HG03039 (cell line): ENCODE results near the gene CREB3L1.
"Not testable (repeated sequence)": the region's sequence is repeated elsewhere in the genome, so short reads cannot be mapped to it uniquely, and the experiment has no call there.

ENCODE experiments used
- ATAC-seq: cut with Tn5 transposase; IDR thresholded peaks from one replicate; pipeline ENCODE4 v1.9.1; 2021; ENCODE audit warnings: mild to moderate bottlenecking, moderate library complexity; ENCODE audit not compliant: unreplicated experiment

CREB3L1 gene

DNA sequence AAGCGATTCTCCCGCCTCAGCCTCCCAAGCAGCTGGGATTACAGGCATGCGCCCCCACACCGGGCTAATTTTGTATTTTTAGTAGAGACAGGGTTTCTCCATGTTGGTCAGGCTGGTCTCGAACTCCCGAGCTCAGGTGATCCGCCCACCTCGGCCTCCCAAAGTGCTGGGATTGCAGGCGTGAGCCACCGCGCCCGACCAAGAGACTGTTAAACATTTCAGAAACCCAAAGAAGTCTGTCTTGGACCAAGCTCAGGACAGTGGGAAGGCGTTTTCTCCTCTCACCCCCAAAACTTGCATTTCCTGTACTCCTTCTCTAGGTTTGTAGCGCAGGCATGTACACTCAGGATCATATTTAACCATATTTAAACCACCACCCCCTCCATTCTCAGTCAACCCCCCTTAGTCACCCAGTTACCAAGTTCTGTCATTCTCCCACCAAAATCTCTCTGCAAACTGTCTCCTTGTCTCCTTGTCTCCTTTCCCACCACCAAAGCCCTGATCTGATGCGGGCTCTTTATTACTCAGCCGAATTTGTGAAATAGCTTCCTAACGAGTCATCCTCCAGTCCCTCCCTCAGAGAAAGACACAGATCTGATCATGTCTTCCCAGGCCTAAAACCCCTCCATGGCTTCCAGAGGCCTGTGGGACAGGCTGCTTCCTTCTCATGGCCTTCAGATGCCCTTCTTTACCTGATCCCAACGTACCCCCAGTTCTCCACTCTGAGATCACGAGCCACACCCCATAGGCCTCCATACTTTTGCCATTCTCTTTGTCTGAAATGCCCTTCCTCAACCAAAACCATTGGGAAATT is 29.0 kb upstream of the CREB3L1 start:
- ATAC-seq = no peak

DNA sequence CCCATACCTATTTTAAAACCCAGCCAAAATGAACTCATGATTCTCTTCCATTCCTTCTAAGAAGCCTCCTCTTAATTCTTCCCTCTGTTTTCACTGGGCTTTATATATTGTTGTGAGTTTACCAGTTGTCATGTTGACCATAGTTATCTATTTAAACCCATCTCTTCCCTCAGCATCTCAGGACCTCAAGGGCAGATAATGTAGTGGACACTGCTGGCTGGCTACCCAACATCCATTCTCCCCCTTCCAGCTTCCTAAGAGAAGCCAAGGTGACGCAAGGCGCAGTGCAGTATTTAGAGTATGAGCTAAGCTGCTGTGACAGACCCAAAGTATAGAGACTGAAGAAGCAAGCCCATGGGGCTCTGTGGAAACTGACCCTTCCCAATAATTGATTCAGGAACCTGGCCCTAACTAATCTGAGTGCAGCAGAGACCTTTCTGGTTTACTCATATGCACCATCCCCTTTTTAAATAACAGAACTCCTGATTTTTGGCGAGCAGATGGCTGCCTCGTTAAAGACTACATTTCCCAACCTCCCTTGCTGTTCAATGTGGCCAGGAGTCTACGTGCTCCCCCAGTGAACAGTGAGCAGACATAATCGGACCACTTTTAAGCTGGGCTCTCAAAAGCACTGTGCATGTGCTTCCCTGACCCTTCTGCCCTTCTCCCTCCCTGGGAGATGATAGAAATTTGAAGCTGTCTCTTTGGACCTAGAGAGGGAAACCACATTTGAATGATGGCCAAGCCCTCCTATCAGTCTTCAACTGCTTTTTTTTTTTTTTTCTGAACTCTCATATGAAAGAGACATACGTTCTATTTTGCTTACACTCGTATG is 28.1 kb upstream of the CREB3L1 start:
- ATAC-seq = no peak

DNA sequence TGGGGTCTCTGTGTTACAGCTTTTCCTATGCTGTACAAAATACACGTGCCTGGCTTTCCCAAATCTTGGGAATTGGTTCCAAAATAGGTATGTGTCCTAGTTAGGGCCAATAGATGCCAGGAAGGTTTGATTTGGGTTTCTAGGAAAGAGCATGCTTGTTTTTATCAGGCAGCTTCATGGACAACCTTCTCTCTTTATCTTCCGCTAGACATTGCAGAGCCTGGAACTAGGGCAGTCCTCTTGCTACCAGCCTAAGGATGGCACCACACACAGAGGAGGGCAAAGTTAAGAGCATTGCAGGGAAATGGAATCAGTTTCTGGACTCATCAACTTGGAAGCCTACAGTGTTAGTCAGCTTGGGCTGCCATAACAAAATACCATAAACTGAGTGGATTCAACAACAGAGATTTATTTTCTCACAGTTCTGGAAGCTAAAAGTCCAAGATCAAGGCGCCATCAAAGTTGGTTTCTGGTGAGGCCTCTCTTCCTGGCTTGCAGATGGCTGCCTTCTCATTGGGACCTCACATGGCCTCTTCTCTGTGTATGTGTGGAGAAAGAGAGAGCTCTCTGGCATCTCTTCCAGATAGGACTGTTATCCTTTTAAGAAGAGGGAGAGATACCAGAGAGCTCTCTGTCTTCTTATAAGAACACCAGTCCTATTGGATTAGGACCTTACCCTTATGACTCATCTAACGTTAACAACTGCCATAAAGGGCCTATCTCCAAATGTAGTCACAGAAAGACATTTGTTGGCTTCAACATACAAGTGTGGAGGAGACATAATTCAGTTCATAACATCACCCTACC is 27.3 kb upstream of the CREB3L1 start:
- ATAC-seq = no peak

DNA sequence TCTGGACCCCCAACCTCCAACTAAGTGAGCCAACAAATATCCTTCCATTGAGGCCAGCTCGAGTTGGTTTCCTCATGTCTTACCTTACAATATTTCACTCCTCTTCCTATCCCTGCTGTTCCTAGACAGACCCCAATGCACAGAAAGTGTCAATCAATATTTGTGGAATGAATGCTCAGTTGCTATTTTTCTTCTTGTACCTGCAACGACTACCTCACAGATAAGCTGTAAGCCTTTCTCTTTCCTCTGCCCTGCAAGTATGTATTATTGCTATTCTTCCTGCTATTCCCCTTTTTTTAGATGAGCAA is 26.8 kb upstream of the CREB3L1 start:
- no peak for ATAC-seq

- no peak for ATAC-seq
Observed at GRCh38 chr11:46251954-46252353, 25.5 kb upstream of the CREB3L1 start.

DNA sequence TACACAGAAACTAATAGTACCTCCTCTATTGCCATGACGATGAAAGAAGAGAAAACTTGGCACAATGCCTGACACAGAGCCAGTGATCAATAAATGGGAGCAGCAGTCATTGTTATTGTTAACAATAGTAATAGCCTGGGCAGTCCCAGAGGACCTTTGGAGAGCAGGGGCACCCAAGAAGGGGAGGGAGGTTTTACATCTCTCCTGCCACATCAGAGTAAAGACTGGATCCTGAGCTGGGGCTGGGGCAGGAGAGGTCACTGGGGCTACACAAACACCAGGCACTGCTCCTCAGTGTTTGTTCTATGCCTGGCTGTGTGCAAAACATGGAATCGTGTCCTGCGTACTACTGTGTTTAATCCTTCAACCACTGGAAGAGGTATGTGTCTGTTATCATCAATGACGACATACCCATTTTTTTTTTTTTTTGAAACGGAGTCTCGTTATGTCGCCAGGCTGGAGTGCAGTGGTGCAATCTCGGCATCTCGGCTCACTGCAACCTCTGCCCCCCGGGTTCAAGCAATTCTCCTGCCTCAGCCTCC is 25.0 kb upstream of the CREB3L1 start:
- no peak for ATAC-seq

DNA sequence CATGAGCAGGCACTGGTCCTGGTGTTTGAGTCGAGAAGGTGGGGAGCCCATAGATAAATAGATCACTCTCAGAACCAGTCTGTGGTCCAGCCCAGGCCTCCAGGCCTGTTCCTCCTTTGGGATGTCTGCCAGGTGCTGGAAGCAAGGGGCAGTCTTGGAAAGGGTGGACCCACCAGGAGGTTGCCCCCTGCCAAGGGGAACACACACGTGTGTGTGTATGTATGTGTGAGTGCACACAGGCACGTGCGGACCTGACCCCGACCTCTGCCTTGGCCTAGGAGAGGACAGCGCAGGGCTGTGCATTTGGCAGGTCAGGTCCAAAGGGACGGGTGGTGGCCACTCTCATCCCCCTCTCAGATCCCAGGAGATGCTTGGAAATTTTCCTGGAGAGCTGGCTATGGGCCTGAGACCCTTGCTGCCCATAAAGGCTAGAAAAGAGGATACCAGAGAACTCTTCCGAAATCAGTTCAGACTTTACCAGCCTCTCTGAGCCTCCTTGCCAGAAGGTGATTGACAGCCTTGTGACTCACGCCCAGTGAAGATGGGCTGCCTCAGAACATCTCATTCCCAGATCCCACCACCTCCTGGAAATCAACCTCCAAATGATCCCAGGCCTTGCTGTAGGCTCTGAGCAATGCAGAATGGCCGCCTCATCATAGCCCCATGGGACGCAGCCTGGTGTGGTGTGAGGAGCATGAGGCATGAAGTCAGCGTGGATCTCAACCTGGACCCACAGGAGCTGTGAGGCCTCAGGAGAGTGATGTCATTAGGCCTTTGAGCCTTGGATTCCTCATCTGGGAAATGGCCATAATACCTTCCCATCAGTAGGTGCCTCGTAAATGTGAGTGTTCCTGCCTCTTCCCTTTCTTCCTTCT is 24.0 kb upstream of the CREB3L1 start:
- ATAC-seq = no peak

DNA sequence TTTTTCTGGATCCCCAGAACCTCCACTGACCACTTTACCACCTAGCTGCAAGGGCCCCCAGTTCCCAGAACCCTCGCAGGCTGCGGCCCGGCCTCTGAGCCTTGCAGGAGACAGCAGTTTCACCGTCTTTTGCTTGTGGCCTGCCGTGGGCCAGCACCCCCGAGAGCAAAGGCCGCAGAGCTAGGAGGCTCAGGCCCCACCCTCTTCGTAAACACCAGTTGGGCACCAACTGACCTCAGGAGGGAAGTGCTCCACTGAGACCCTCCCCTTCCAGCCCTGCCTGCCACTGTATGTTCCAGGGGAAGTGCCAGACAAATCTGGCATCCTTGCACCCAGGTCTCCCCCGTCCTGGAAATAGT is 23.4 kb upstream of the CREB3L1 start:
- ATAC-seq = no peak

- ATAC-seq = no peak
Observed at GRCh38 chr11:46256540-46257001, 20.9 kb upstream of the CREB3L1 start.

DNA sequence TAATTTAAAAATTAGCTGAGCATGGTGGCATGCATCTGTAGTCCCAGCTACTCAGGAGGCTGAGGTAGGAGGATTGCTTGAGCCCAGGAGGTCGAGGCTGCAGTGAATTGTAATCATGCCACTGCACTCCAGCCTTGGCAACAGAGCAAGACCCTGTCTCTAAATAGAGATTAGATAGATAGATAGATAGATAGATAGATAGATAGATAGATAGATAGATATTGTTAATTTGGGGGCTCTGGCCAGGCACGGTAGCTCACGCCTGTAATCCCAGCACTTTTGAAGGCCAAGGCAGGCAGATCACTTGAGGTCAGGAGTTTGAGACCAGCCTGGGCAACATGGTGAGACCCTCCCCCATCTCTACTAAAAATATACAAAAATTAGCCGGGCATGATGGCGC is 18.1 kb upstream of the CREB3L1 start:
- not testable (repeated sequence) for ATAC-seq

DNA sequence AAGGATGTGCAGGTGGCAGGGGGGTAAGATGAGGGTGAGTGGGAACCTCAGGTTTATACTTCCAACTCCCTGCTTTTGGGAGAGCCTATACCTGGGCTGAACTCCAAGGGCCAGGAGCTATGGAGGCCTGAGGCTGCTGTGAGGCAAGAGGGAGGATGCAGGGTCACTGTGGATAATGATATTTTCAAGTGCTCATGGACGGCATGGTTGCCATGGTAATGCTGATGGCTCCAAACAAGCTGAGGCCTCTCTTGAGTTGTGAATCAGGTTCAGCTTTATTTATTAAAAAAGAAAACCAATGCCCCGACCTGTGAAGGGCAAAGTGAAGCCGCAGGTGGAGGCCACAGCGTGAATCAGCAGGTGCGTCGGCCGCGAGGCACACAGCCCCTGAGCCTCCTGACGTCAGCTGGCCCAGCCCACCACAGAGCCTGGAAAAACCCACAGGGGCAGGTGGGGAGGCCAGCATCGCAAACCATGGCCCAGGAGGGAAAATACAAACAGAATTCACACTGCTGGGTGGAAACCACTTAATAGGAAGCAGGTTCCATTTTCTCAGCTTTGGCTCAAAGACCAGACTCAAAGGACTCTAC is 17.4 kb upstream of the CREB3L1 start:
- no peak for ATAC-seq

DNA sequence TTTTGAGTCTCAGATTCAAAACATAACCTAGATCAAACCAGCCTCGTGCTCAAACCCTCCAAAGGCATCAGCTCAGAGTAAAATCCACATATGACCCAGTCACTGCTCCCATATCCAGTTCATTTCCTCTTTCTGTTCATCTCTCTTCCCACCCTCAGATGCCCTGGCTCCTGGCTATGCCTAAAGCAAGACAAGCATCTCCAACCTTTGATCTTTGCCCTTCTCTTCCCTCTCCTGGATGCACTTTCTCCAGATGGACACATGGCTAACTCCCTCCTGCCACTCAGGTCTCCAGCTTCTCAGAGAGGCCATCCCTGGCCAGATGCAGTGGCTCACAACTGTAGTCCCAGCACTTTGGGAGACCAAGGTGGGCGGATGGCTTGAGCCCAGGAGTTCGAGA is 14.3 kb upstream of the CREB3L1 start:
- ATAC-seq = no peak

DNA sequence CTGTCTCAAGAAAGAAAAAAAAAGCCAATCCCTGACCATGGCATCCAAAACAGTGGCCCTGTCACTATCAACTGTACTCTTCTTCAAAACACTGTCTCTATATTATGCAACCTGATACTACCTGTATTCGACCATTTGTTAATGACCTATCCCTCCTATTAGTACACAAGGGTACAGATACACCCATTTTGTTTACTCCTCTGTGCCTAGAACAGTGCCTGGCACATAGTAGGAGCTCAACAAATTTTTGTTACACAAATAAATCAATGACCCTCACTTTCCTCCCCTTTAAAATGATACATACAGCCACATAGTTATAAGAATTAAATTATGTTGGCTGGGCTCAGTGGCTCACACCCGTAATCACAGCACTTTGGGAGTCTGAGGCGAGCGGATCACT is 13.4 kb upstream of the CREB3L1 start:
- no peak for ATAC-seq

- ATAC-seq = no peak
Observed at GRCh38 chr11:46264976-46265375, 12.5 kb upstream of the CREB3L1 start.

DNA sequence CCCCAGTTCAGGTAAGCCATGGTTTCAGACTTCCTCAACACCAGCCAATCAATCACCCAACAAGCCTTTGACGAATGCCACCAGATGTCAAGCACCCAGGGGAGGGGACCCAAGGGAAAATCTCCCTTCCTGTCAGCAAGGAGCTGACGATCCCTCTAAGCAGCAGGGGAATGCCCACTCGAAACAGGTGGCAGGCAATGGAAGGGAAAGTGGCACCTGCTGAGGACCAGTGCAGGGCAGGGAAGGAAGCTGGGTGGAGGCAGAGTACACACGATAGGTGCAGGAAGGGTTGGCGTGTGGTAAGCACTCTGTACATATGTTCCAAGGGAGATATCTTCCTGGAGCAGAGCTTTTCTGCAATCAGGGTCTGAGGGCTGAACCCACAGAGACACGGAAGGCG is 11.7 kb upstream of the CREB3L1 start:
- ATAC-seq = no peak

GRCh38 chr11:46267930-46268329 is 9.5 kb upstream of the CREB3L1 start:
- ATAC-seq = no peak

- peak; percentile 43 for ATAC-seq
Observed at GRCh38 chr11:46270684-46271083, 6.8 kb upstream of the CREB3L1 start.

GRCh38 chr11:46271407-46271806 is 6.1 kb upstream of the CREB3L1 start:
- ATAC-seq = no peak

DNA sequence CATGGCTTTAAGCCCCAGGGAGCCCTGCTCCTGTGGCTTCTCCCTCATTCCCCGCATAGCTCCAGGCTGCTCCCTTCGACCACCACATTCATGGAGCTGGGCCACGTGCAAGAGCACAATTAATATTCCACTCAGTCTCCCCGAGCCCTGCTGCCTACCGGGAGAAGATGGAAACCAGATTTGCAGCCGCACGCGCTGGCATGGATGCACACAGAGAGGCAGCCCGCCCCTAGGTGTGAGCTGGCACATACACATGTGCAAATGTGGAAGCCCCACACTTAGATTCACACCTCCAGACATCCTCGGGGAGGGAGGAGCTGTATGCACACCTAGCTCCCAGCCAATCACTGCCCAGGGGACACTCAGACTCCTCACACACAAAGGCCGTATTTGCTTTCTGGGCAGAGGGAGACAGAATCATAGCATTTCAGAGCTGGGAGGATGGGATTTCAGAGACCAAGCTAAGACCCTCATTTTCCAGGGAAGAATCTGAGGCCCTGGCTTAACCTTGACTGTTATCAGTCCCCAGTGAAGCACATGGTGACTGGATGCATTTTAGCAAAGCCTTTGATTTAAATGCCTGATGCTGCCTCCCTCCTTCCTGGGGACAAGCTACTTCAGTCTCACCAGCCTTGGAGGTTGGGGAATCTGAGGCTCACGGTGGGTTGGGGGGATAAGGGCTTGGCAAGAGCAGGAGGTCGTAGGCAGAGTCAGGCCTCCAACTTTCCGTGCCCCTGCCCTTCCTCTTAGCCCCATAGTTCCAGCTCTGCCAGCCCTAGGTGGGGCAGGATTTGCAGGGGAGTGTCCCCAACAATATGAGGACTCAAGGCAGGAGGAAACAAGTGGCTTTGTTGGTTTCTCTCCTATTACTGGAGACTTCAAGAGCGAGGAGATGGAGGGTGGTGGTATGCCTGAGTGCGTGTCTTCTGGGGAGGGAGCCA is 5.3 kb upstream of the CREB3L1 start:
- ATAC-seq = no peak
